Caco-2 (cell line): ENCODE data around the gene CERS2. TPM values are rescaled to one million over a fixed set of nuclear protein-coding genes. Genes with fewer than 3 reads are reported as not detected.
A peak's percentile ranks its signal among the peaks of the same experiment; 100 is the strongest.

Experiments
- BruUV-seq: library from RNA; stranded (reverse); fragments of 400-500 nt; replicated peaks from 2 replicates; lab custom pipeline; 2021; lab: Mats Ljungman, UMichigan
- CTCF ChIA-PET: fragments of 300-600 bp; sonication (Branson Sonifier 250); formaldehyde crosslinking; loops from one replicate; lab custom pipeline; 2022; ENCODE audit warnings: antibody characterized with exemption; lab: Charles Lee
- POLR2A ChIA-PET: fragments of 300-600 bp; sonication (Branson Sonifier 250); formaldehyde crosslinking; loops from one replicate; lab custom pipeline; 2022; ENCODE audit warnings: antibody characterized with exemption; lab: Charles Lee
- DNase-seq, 2 experiments: peaks; one replicate each; pipeline versions ENCODE4 v3.0.0 to v3.0.0-alpha.2; 2020 to 2022
- H3K27me3 ChIP-seq: replicated peaks from 2 replicates; pipeline ENCODE4 v1.6.0; 2011; ENCODE audit warnings: low read length; ENCODE audit not compliant: control insufficient read depth, insufficient read depth
- H3K36me3 ChIP-seq: 2 replicates; pipeline ENCODE4 v1.5.1; 2011; ENCODE audit warnings: low read length; ENCODE audit not compliant: control insufficient read depth, insufficient read depth
- H3K4me1 ChIP-seq: fragments of 250-450 bp; sonication (Bioruptor Pico); 2 replicates; pipeline ENCODE4 v1.5.1; 2020; ENCODE audit warnings: mild to moderate bottlenecking
- H3K4me3 ChIP-seq: 2 replicates; pipeline ENCODE4 v1.5.1; 2011; ENCODE audit warnings: low read depth, mild to moderate bottlenecking, control low read depth, low read length
- H3K9me3 ChIP-seq: fragments of 250-450 bp; sonication (Bioruptor Pico); 2 replicates; pipeline ENCODE4 v1.5.1; 2020; ENCODE audit warnings: mild to moderate bottlenecking, moderate library complexity
- H3K27ac Mint-ChIP-seq: one replicate; pipeline ENCODE4 v1.8.0; 2022; ENCODE audit warnings: mixed read lengths; ENCODE audit not compliant: unreplicated experiment
- H3K27me3 Mint-ChIP-seq: one replicate; pipeline ENCODE4 v1.8.0; 2022; ENCODE audit warnings: mixed read lengths; ENCODE audit not compliant: insufficient read depth, unreplicated experiment
- H3K36me3 Mint-ChIP-seq: one replicate; pipeline ENCODE4 v1.8.0; 2022; ENCODE audit warnings: mild to moderate bottlenecking, mixed read lengths; ENCODE audit not compliant: insufficient read depth, unreplicated experiment
- H3K4me1 Mint-ChIP-seq: one replicate; pipeline ENCODE4 v1.8.0; 2022; ENCODE audit warnings: low read depth, mixed read lengths; ENCODE audit not compliant: unreplicated experiment
- H3K4me3 Mint-ChIP-seq: one replicate; pipeline ENCODE4 v1.8.0; 2022; ENCODE audit warnings: mild to moderate bottlenecking, moderate library complexity, mixed read lengths; ENCODE audit not compliant: unreplicated experiment
- H3K9me3 Mint-ChIP-seq: one replicate; pipeline ENCODE4 v1.8.0; 2022; ENCODE audit warnings: mixed read lengths; ENCODE audit not compliant: unreplicated experiment
- CTCF ChIP-seq, 2 experiments: fragments of 200-600 bp in 1 of 2; IDR thresholded peaks; 1 replicate in 1 of 2; 2 replicates in 1 of 2; pipeline versions ENCODE4 v1.5.1 to v1.8.0; 2011 to 2022; ENCODE audit warnings: antibody characterized with exemption in 1 of 2, control low read depth in 1 of 2, inconsistent platforms in 1 of 2, low read depth in 1 of 2, low read length in 1 of 2, mild to moderate bottlenecking in 1 of 2, moderate library complexity in 1 of 2; ENCODE audit not compliant: insufficient read depth in 1 of 2, severe bottlenecking in 1 of 2, unreplicated experiment in 1 of 2
- intact Hi-C: fragments of 100-400 bp; cut with micrococcal nuclease; formaldehyde crosslinking; loops from one replicate; pipeline ENCODE4 v1.10.0; 2022; ENCODE audit not compliant: unreplicated experiment
- total RNA-seq: library from RNA; stranded (reverse); gene quantifications from 2 replicates; pipeline ENCODE4 v1.2.3, GENCODE V29; 2022

CERS2 gene
- total RNA-seq, 1 experiment from 2014 or later: 379 TPM

GRCh38 chr1:150960646-150961045 lies 14.0 kb downstream of the CERS2 start:
- POLR2A ChIA-PET: interaction anchor here (0.6 kb wide), 1 partner anchor 10 kb away, joined by 5 read pairs; no protein-coding TSS in a partner anchor
- no peak overlapping the region for H3K4me3 ChIP-seq
- peaks cover 91% of the 10 kb centered on the region for H3K36me3 Mint-ChIP-seq
- H3K9me3 ChIP-seq: no peaks in the 10 kb centered on the region
- no TSS peak for BruUV-seq
- intact Hi-C loops: no loop called here
- CTCF ChIA-PET: no interaction called here
- H3K27ac Mint-ChIP-seq: peak overlapping the region; percentile 53
- H3K4me3 Mint-ChIP-seq: no peak overlapping the region
- TF ChIP-seq CTCF (IDR thresholded peaks at IDR 0.05; ENCODE audit: insufficient read depth in 1 of 2, low read depth in 1 of 2, low read length in 1 of 2, severe bottlenecking in 1 of 2, unreplicated experiment in 1 of 2): no peak
- peaks cover 33% of the 10 kb centered on the region for H3K4me1 Mint-ChIP-seq
- peaks cover 5% of the 10 kb centered on the region for H3K36me3 ChIP-seq
- no peaks in the 10 kb centered on the region for H3K9me3 Mint-ChIP-seq
- no peaks in the 10 kb centered on the region for H3K27me3 ChIP-seq
- no peaks in the 10 kb centered on the region for H3K27me3 Mint-ChIP-seq
- peaks cover 15% of the 10 kb centered on the region for H3K4me1 ChIP-seq
- no peak for DNase-seq

DNA sequence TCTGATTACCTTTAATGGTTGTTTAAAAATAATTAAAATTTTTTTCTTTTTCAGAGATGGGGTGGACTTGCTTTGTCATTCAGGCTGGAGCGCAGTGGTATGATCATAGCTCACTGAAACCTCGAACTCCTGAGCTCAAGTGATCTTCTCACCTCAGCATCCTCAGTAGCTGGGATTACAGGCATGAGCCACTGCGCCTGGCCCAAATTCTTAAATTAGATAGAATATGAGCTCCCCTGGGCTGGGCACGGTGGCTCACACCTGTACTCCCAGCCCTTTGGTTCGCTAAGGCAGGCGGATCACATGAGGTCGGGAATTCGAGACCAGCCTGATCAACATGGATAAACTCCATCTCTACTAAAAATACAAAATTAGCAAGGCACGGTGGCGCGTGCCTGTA lies 17.0 kb downstream of the CERS2 start:
- ChIA-PET CTCF (interaction anchor here (0.6 kb wide), 1 partner anchor 33 kb away, joined by 3 read pairs; no protein-coding TSS in a partner anchor), POLR2A (interaction anchor here (0.6 to 0.7 kb wide), 4 partner anchors 26 to 322 kb away, joined by 3 to 6 read pairs (median 5); no protein-coding TSS in a partner anchor)
- Histone ChIP-seq H3K9me3 (no peaks in the 10 kb centered on the region), H3K27me3 (no peaks in the 10 kb centered on the region), H3K4me3 (no peak overlapping the region), H3K36me3 (peaks cover 3% of the 10 kb centered on the region; the same call in 1 of the 2 replicates), H3K4me1 (peaks cover 11% of the 10 kb centered on the region)
- Mint-ChIP-seq H3K4me3 (no peak overlapping the region), H3K4me1 (peaks cover 17% of the 10 kb centered on the region), H3K27ac (no peak overlapping the region), H3K9me3 (no peaks in the 10 kb centered on the region), H3K27me3 (no peaks in the 10 kb centered on the region), H3K36me3 (peaks cover 86% of the 10 kb centered on the region)
- BruUV-seq: no TSS peak
- no peak for TF ChIP-seq CTCF (IDR thresholded peaks at IDR 0.05; ENCODE audit: insufficient read depth in 1 of 2, low read depth in 1 of 2, low read length in 1 of 2, severe bottlenecking in 1 of 2, unreplicated experiment in 1 of 2)
- no peak for DNase-seq
- intact Hi-C loops: no loop called here

- no TSS peak for BruUV-seq
- no peaks in the 10 kb centered on the region for H3K27me3 ChIP-seq
- Mint-ChIP-seq H3K4me1 (peaks cover 7% of the 10 kb centered on the region), H3K27ac (no peak overlapping the region), H3K9me3 (no peaks in the 10 kb centered on the region), H3K36me3 (peaks cover 86% of the 10 kb centered on the region), H3K27me3 (no peaks in the 10 kb centered on the region), H3K4me3 (no peak overlapping the region)
- POLR2A ChIA-PET: interaction anchor here (1.6 kb wide), 1 partner anchor 10 kb away, joined by 3 read pairs; no protein-coding TSS in a partner anchor
- H3K4me3 ChIP-seq: no peak overlapping the region
- TF ChIP-seq CTCF (IDR thresholded peaks at IDR 0.05; ENCODE audit: insufficient read depth in 1 of 2, low read depth in 1 of 2, low read length in 1 of 2, severe bottlenecking in 1 of 2, unreplicated experiment in 1 of 2): no peak
- no peak for DNase-seq
- CTCF ChIA-PET: no interaction called here
- H3K4me1 ChIP-seq: no peaks in the 10 kb centered on the region
- intact Hi-C loops: no loop called here
- no peaks in the 10 kb centered on the region for H3K9me3 ChIP-seq
- peaks cover 2% of the 10 kb centered on the region; the same call in 1 of the 2 replicates for H3K36me3 ChIP-seq
Observed at GRCh38 chr1:150955280-150955679, 19.4 kb downstream of the CERS2 start.
